ENCODE results near the gene KIT. TPM values are rescaled to one million over a fixed set of nuclear protein-coding genes. Genes with fewer than 3 reads are reported as not detected.

KIT gene
- total RNA-seq, 1 donor from 2014 or later, result 7.4 TPM

GRCh38 chr4:54744487-54744886, 86.7 kb downstream of the KIT start:
- Mint-ChIP-seq H3K9me3 (peaks cover 33% of the 10 kb centered on the region), H3K4me3 (no peak overlapping the region), H3K36me3 (peaks cover 4% of the 10 kb centered on the region), H3K4me1 (no peaks in the 10 kb centered on the region), H3K27me3 (ENCODE audit: low read depth) (no peaks in the 10 kb centered on the region), H3K27ac (no peak overlapping the region)
- no peak for DNase-seq (ENCODE audit: low spot score in 2 of 2, unreplicated experiment in 2 of 2)
- TF ChIP-seq CTCF (IDR thresholded peaks at IDR 0.05; ENCODE audit: unreplicated experiment), result no peak

- H3K9me3 Mint-ChIP-seq, result peaks cover 33% of the 10 kb centered on the region
- DNase-seq (ENCODE audit: low spot score in 2 of 2, unreplicated experiment in 2 of 2), result no peak
- no peaks in the 10 kb centered on the region for H3K4me1 Mint-ChIP-seq
- no peak for TF ChIP-seq CTCF (IDR thresholded peaks at IDR 0.05; ENCODE audit: unreplicated experiment)
- peaks cover 4% of the 10 kb centered on the region for H3K36me3 Mint-ChIP-seq
- no peak overlapping the region for H3K4me3 Mint-ChIP-seq
- no peaks in the 10 kb centered on the region for H3K27me3 Mint-ChIP-seq (ENCODE audit: low read depth)
- H3K27ac Mint-ChIP-seq, result no peak overlapping the region
Measured at GRCh38 chr4:54745031-54745770, 87.4 kb downstream of the KIT start.

- no peak overlapping the region for H3K4me3 Mint-ChIP-seq
- H3K36me3 Mint-ChIP-seq, result peaks cover 4% of the 10 kb centered on the region
- no peak for DNase-seq (ENCODE audit: low spot score in 2 of 2, unreplicated experiment in 2 of 2)
- peaks cover 36% of the 10 kb centered on the region for H3K9me3 Mint-ChIP-seq
- H3K27ac Mint-ChIP-seq, result no peak overlapping the region
- no peaks in the 10 kb centered on the region for H3K4me1 Mint-ChIP-seq
- no peak for TF ChIP-seq CTCF (IDR thresholded peaks at IDR 0.05; ENCODE audit: unreplicated experiment)
- no peaks in the 10 kb centered on the region for H3K27me3 Mint-ChIP-seq (ENCODE audit: low read depth)
Measured at GRCh38 chr4:54746218-54746617, 88.5 kb downstream of the KIT start.

GRCh38 chr4:54750341-54750740, 92.6 kb downstream of the KIT start:
- Mint-ChIP-seq H3K4me3 (no peak overlapping the region), H3K36me3 (peaks cover 2% of the 10 kb centered on the region), H3K9me3 (peaks cover 19% of the 10 kb centered on the region), H3K4me1 (no peaks in the 10 kb centered on the region), H3K27me3 (ENCODE audit: low read depth) (no peaks in the 10 kb centered on the region), H3K27ac (no peak overlapping the region)
- no peak for DNase-seq (ENCODE audit: low spot score in 2 of 2, unreplicated experiment in 2 of 2)
- TF ChIP-seq CTCF (IDR thresholded peaks at IDR 0.05; ENCODE audit: unreplicated experiment), result no peak

- Mint-ChIP-seq H3K27ac (no peak overlapping the region), H3K4me3 (no peak overlapping the region), H3K9me3 (peaks cover 5% of the 10 kb centered on the region), H3K36me3 (no peaks in the 10 kb centered on the region), H3K4me1 (no peaks in the 10 kb centered on the region), H3K27me3 (ENCODE audit: low read depth) (no peaks in the 10 kb centered on the region)
- TF ChIP-seq CTCF (IDR thresholded peaks at IDR 0.05; ENCODE audit: unreplicated experiment), result no peak
- DNase-seq (ENCODE audit: low spot score in 2 of 2, unreplicated experiment in 2 of 2), result no peak
Measured at GRCh38 chr4:54754394-54754793, 96.6 kb downstream of the KIT start.

Measured in mesothelial cell of epicardium (in vitro differentiated cells).